ENCODE results near the gene MZT2B. TPM values are rescaled to one million over a fixed set of nuclear protein-coding genes. Genes with fewer than 3 reads are reported as not detected.

Gene MZT2B
- total RNA-seq, result 100 to 1,000 TPM; 429 to 447 TPM

GRCh38 chr2:130181880-130182682, at the start of gene MZT2B:
MZT2B (plus strand) TSS chr2:130182262; CDS start chr2:130182283, 21 bp downstream.

GRCh38 chr2:130145006-130145414, 37.1 kb upstream of the MZT2B start, which contains the start of gene CCDC74B:
CCDC74B (minus strand) TSS chr2:130145112; CDS start chr2:130144996, 116 bp downstream.

GRCh38 chr2:130181325-130181879, 660 bp upstream of the MZT2B start, which contains the start of gene SMPD4:
SMPD4 (minus strand) TSS chr2:130181602; CDS start chr2:130176592, 5,010 bp downstream.

GRCh38 chr2:130198343-130198742, 16.3 kb downstream of the MZT2B start, which contains the start of gene TUBA3E:
TUBA3E (minus strand) TSS chr2:130198439; CDS start chr2:130198360, 79 bp downstream.

Other genes starting within 250 kb of the MZT2B start
- not detected for gene RAB6C, start 202.6 kb upstream of the MZT2B start, total RNA-seq
- not detected for gene POTEF, start 53.0 kb upstream of the MZT2B start, total RNA-seq
- gene CCDC74B, start 37.1 kb upstream of the MZT2B start, total RNA-seq, result under 1 TPM; 0.71 to 0.77 TPM
- 10 to 100 TPM; 53.7 to 53.9 TPM for gene SMPD4, start 660 bp upstream of the MZT2B start, total RNA-seq
- not detected for gene TUBA3E, start 16.2 kb downstream of the MZT2B start, total RNA-seq
- 10 to 100 TPM; 58.8 to 62.2 TPM for gene IMP4, start 160.6 kb downstream of the MZT2B start, total RNA-seq
- gene PTPN18, start 173.8 kb downstream of the MZT2B start, total RNA-seq, result 10 to 100 TPM; 94.7 to 95.3 TPM

Measured in activated naive CD4-positive, alpha-beta T cell treated with anti-CD3 and anti-CD28 coated beads, Interleukin-2, amount 10 ng/mL, durations not matched to agents 5 hours and 36 hours (primary cell).